MCF 10A (cell line): ENCODE measurements around the gene HSDL2. TPM values are rescaled to one million over a fixed set of nuclear protein-coding genes. Genes with fewer than 3 reads are reported as not detected.
"Not testable (repeated sequence)": the region's sequence is repeated elsewhere in the genome, so short reads cannot be mapped to it uniquely, and the experiment has no call there.

ENCODE experiments used
- BruUV-seq: library from RNA; stranded (reverse); fragments of 400-500 nt; replicated peaks from 2 replicates; lab custom pipeline; 2021; lab: Mats Ljungman, UMichigan
- CTCF ChIA-PET: fragments of 300-600 bp; sonication (Branson Sonifier 250); formaldehyde crosslinking; extraction: SDS; loops from one replicate; lab custom pipeline; 2021; ENCODE audit warnings: antibody characterized with exemption, inconsistent platforms; lab: Yijun Ruan, JAX
- POLR2A ChIA-PET: fragments of 300-600, 350-650 bp; sonication (Branson Sonifier 250); formaldehyde crosslinking; extraction: SDS; loops from one replicate; lab custom pipeline; 2020; ENCODE audit warnings: antibody characterized with exemption, inconsistent platforms; lab: Yijun Ruan, JAX
- DNase-seq: peaks from one replicate; pipeline ENCODE4 v3.0.0-alpha.2; 2018; ENCODE audit not compliant: unreplicated experiment
- H3K27ac Mint-ChIP-seq: one replicate; pipeline ENCODE4 v1.8.0; 2022; ENCODE audit warnings: mild to moderate bottlenecking, low read depth, mixed read lengths; ENCODE audit not compliant: unreplicated experiment
- H3K27me3 Mint-ChIP-seq: one replicate; pipeline ENCODE4 v1.8.0; 2022; ENCODE audit warnings: mixed read lengths; ENCODE audit not compliant: insufficient read depth, unreplicated experiment
- H3K36me3 Mint-ChIP-seq: one replicate; pipeline ENCODE4 v1.8.0; 2022; ENCODE audit warnings: mild to moderate bottlenecking, moderate library complexity, mixed read lengths; ENCODE audit not compliant: insufficient read depth, unreplicated experiment
- H3K4me1 Mint-ChIP-seq: one replicate; pipeline ENCODE4 v1.8.0; 2022; ENCODE audit warnings: mixed read lengths; ENCODE audit not compliant: insufficient read depth, unreplicated experiment
- H3K4me3 Mint-ChIP-seq: one replicate; pipeline ENCODE4 v1.8.0; 2022; ENCODE audit warnings: mild to moderate bottlenecking, moderate library complexity, mixed read lengths; ENCODE audit not compliant: unreplicated experiment
- H3K9me3 Mint-ChIP-seq: one replicate; pipeline ENCODE4 v1.8.0; 2022; ENCODE audit warnings: mixed read lengths; ENCODE audit not compliant: unreplicated experiment
- CTCF ChIP-seq: fragments of 200-600 bp; IDR thresholded peaks from one replicate; pipeline ENCODE4 v1.8.0; 2022; ENCODE audit warnings: antibody characterized with exemption, mild to moderate bottlenecking; ENCODE audit not compliant: unreplicated experiment
- intact Hi-C: fragments of 100-400 bp; cut with micrococcal nuclease; formaldehyde crosslinking; loops from 2 replicates; pipeline ENCODE4 v1.14.1; 2022
- total RNA-seq: library from RNA; stranded (reverse); gene quantifications from 2 replicates; pipeline ENCODE4 v1.2.3, GENCODE V29; 2022

Gene HSDL2
- total RNA-seq, 1 experiment from 2014 or later, result 26.7 TPM

GRCh38 chr9:112366591-112366990, 13.3 kb upstream of the HSDL2 start:
- Mint-ChIP-seq H3K9me3 (peaks cover 17% of the 10 kb centered on the region), H3K27ac (no peak overlapping the region), H3K4me1 (no peaks in the 10 kb centered on the region), H3K36me3 (no peaks in the 10 kb centered on the region), H3K4me3 (no peak overlapping the region), H3K27me3 (no peaks in the 10 kb centered on the region)
- POLR2A ChIA-PET, result interaction anchor here (0.6 to 1.1 kb wide), 6 partner anchors 12 to 855 kb away, joined by 3 to 5 read pairs (median 3); partner anchors contain the start of genes FKBP15, HSDL2 and SLC31A1
- DNase-seq, result no peak
- TF ChIP-seq CTCF, result no peak
- intact Hi-C loops, result loop anchor here (10.0 kb wide), 1 partner anchor 602 kb away; no protein-coding TSS in a partner anchor
- BruUV-seq, result no TSS peak
- CTCF ChIA-PET, result interaction anchor here (0.6 to 3.9 kb wide), 8 partner anchors 10 to 579 kb away, joined by 3 to 25 read pairs (median 3); no protein-coding TSS in a partner anchor

- intact Hi-C loops, result loop anchor here (10.0 kb wide), 1 partner anchor 603 kb away; no protein-coding TSS in a partner anchor
- H3K4me1 Mint-ChIP-seq, result no peaks in the 10 kb centered on the region
- BruUV-seq, result no TSS peak
- peaks cover 17% of the 10 kb centered on the region for H3K9me3 Mint-ChIP-seq
- ChIA-PET CTCF (interaction anchor here (0.7 to 3.9 kb wide), 4 partner anchors 254 to 286 kb away, joined by 3 to 25 read pairs (median 6); no protein-coding TSS in a partner anchor), POLR2A (interaction anchor here (0.7 to 1.9 kb wide), 2 partner anchors 11 to 12 kb away, joined by 3 to 5 read pairs; partner anchors contain the start of gene HSDL2)
- H3K4me3 Mint-ChIP-seq, result no peak overlapping the region
- no peak for DNase-seq
- H3K27ac Mint-ChIP-seq, result no peak overlapping the region
- TF ChIP-seq CTCF, result no peak
- no peaks in the 10 kb centered on the region for H3K36me3 Mint-ChIP-seq
- no peaks in the 10 kb centered on the region for H3K27me3 Mint-ChIP-seq
These were observed 12.4 kb upstream of the HSDL2 start for GRCh38 chr9:112367465-112367864.

GRCh38 chr9:112369817-112370216, 10.1 kb upstream of the HSDL2 start:
- Mint-ChIP-seq H3K27ac (no peak overlapping the region), H3K4me3 (no peak overlapping the region), H3K27me3 (no peaks in the 10 kb centered on the region), H3K36me3 (no peaks in the 10 kb centered on the region), H3K9me3 (peaks cover 17% of the 10 kb centered on the region), H3K4me1 (no peaks in the 10 kb centered on the region)
- no peak for TF ChIP-seq CTCF
- CTCF ChIA-PET, result interaction anchor here (0.6 to 1.5 kb wide), 8 partner anchors 8 to 533 kb away, joined by 3 to 6 read pairs (median 3); partner anchors contain the start of gene HSDL2
- BruUV-seq, result no TSS peak
- intact Hi-C loops, result loop anchor here (10.0 kb wide), 2 partner anchors 295 to 605 kb away; no protein-coding TSS in a partner anchor
- POLR2A ChIA-PET, result interaction anchor here (1.5 kb wide), 1 partner anchor 9 kb away, joined by 12 read pairs; the partner anchor contains the start of gene HSDL2
- no peak for DNase-seq

GRCh38 chr9:112371060-112371459, 8.8 kb upstream of the HSDL2 start:
- peak; percentile 14 for DNase-seq
- CTCF ChIA-PET, result interaction anchor here (0.6 to 1.5 kb wide), 3 partner anchors 11 to 522 kb away, joined by 3 to 6 read pairs (median 3); no protein-coding TSS in a partner anchor

GRCh38 chr9:112373666-112374065, 6.2 kb upstream of the HSDL2 start:
- H3K4me1 Mint-ChIP-seq, result peaks cover 13% of the 10 kb centered on the region
- H3K36me3 Mint-ChIP-seq, DNase-seq, H3K9me3 Mint-ChIP-seq, H3K27me3 Mint-ChIP-seq, BruUV-seq, POLR2A ChIA-PET, H3K27ac Mint-ChIP-seq, H3K4me3 Mint-ChIP-seq: not testable (repeated sequence)
- intact Hi-C loops, result loop anchor here (10.0 kb wide), 1 partner anchor 291 kb away; no protein-coding TSS in a partner anchor
- CTCF ChIA-PET, result interaction anchor here (1.9 to 2.5 kb wide), 2 partner anchors 12 to 261 kb away, joined by 8 read pairs; no protein-coding TSS in a partner anchor

More at GRCh38 chr9:112371060-112371459, 8.8 kb upstream of the HSDL2 start:
- peaks cover 7% of the 10 kb centered on the region for H3K9me3 Mint-ChIP-seq
- no TSS peak for BruUV-seq
- TF ChIP-seq CTCF, result no peak
- POLR2A ChIA-PET, result interaction anchor here (0.7 to 1.5 kb wide), 5 partner anchors 8 to 642 kb away, joined by 3 to 12 read pairs (median 3); partner anchors contain the start of genes HSDL2 and INIP
- no peaks in the 10 kb centered on the region for H3K27me3 Mint-ChIP-seq
- no peak overlapping the region for H3K27ac Mint-ChIP-seq
- H3K36me3 Mint-ChIP-seq, result no peaks in the 10 kb centered on the region
- no peak overlapping the region for H3K4me3 Mint-ChIP-seq
- H3K4me1 Mint-ChIP-seq, result no peaks in the 10 kb centered on the region
- intact Hi-C loops, result loop anchor here (10.0 kb wide), 1 partner anchor 294 kb away; no protein-coding TSS in a partner anchor

GRCh38 chr9:112374232-112374631, 5.7 kb upstream of the HSDL2 start:
- BruUV-seq, H3K27ac Mint-ChIP-seq, POLR2A ChIA-PET, DNase-seq, H3K9me3 Mint-ChIP-seq, H3K36me3 Mint-ChIP-seq, H3K27me3 Mint-ChIP-seq, H3K4me3 Mint-ChIP-seq: not testable (repeated sequence)
- H3K4me1 Mint-ChIP-seq, result peaks cover 14% of the 10 kb centered on the region
- CTCF ChIA-PET, result interaction anchor here (2.5 kb wide), 1 partner anchor 13 kb away, joined by 8 read pairs; no protein-coding TSS in a partner anchor
- intact Hi-C loops, result loop anchor here (10.0 kb wide), 1 partner anchor 291 kb away; no protein-coding TSS in a partner anchor
